CD4-positive, alpha-beta T cell treated with Interleukin-21 for 1 hour (primary cell): Measurements from ENCODE around the gene GPR146.
"Not testable (repeated sequence)": the region's sequence is repeated elsewhere in the genome, so short reads cannot be mapped to it uniquely, and the experiment has no call there.

Experiments used
- DNase-seq: peaks from one replicate; pipeline ENCODE4 v3.0.0-alpha.2; 2020

GPR146 gene

DNA sequence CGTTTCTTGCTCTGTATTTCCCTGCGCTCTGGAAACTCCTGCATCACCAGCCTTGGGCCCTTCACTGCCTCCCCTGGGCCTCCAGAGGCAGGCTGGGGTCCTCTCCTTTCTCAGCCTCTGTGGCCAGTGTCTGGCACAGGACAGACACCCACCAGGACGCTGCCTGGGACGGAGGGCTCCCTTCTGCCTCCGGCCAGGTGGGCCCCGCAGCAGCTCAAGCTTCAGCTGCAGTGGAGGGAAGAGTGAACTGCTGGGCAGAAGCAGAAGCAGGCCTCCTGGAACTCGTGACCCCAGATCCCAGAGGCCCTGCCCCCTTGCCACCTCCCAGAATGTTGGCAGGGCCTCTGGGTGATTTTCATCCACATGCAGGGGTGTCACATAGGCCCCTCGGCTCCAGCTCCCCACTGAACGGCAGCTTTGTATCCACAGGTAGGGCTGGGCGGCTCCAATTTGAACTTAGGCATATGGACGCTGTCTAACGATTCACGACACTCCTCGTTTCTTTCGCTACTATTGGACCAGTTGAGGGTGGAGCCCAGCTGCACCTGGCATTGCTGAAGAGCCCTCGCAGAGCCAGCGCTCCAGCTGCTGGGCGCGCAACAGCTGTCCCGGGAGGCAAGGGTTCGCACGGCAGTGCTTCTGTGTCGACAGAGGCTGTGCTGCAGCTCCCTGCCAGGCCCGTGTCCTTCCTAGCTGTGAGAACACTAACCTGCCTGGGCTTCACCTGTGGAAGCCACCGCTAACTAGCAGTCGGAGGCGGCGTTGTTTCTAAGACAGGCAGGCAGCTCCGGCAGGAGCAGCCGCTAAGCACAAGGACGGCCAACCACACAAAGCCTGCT is 18.4 kb upstream of the GPR146 start:
- no peak for DNase-seq

DNA sequence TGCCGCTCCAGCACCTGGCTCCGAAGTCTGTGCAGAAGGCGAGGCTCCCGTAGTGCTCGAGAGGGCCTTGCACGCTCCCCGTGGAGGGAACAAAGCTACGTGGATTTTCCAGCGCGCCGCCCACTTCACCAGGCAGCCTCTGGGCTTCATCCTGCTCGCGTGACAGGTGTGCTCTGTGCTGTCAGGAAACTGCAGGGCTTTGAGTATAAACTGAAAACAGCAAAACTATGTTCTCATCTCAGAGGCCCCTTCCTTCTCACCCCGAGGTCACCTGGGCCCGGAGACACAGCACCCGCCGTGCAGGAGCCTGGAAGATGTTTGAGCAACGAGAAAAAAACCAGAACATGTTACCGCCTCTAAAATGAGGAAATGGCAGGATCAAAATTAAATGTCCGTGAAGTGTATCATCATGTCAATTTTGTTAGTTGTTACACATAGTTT is 17.6 kb upstream of the GPR146 start:
- no peak for DNase-seq

DNA sequence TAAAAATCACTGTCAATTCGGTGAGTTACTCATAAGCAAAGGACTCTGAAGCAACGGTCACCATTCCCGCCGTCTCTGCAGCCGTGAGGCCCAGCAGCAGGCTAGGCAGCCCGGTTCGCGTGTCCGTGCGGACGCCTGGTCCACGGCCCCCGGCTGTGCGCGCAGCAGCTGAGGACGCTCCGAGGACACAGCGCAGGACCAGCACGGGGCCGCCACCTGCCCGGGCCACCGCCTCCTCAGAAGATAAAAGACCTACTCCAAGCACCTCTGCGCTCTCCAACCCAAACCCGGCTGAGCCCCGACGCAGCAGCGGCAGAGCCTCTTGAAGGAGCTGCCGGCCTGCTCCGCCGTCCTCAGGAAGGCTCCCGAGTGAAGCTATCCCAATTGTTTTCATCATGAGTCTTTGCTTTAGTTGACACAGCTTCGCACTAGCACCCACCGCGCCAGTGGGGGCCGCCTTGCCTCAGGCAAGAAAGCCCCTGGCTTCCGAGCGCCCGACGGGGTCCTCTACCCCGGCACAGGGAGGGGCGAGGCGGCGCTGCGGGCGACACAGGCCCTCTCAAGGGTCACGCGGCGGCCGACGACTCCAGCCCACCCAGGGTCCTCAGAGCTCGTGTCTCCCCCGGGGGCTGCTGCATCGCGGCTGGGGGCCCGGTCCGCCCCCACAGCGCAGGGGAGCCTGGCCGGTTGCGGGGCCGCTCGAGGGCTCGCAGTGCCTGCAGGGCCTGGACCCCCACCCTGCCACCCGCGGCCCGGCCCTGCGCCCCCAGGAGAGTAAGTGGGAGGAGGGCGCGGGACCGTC is 16.9 kb upstream of the GPR146 start:
- no peak for DNase-seq

DNA sequence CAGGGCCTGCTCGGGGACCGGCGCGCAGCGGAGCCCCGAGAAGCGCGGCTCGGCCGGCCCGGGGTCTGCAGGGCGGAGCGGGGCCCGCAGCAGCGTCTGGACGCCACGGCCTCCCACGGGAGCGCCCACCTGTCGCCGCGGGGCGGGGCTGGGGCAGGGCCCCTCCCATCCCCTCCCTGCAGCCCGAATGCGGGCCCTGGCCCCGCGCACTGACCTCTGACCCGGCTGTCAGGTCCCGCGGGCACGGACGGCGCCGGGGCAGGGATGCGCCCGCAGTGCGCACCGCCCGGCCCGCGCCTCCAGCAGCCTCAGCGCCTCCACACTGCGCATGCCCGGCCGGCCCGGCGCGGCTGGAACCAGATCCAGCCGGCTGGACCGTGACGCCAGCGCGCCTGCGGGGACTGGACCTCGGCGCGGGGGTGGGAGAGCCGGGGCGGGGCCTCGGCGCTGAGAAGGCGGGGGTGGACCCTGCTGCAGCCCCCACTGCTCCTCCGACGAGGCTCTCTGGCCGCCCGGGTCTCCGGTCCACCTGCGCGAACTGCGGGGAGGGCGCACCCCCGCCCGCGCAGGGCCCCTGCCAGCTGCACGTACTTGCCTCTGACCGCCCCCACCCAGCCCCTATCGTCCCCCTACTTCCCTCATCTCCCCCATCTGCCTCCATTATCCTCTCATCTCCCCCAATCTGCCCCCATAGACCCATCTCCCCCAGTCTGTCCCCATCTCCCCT is 16.1 kb upstream of the GPR146 start:
- DNase-seq: peak; percentile 85

DNA sequence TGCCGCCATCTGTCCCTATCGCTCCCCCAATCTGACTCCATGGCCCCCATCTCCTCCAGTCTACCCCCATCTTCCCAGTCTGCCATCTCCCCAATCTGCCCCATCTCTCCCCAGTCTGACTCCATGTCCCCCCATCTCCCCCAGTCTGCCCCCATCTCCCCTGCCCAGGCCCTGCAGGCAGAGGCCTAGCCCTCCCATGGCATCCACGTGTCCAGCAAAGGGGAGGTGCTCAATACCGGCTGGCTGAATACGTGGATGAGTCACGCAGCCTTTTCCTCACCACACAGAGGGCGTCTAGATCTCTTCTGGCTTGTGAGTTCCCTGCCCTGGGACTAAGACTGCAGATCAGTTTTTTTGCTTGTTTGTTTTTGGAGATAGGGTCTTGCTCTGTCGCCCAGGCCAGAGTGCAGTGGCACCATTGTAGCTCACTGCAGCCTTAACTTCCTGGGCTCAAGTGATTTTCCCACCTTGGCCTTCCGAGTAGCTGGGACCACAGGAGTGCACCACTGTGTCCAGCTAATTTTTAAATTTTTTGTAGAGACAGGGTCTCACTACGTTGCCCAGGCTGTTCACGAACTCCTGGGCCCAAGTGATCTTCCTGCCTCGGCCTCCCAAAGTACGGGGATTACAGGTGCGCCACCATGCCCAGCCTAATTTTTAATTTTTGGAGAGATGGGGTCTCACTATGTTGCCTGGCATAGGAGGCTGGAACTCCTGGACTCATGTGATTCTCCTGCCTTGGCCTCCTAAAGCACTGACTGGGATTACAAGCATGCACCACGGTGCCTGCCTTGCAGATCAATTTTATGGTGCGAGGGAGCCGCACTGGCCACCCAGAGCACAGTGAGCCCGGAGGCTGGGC is 15.3 kb upstream of the GPR146 start:
- DNase-seq: peak; percentile 69

DNA sequence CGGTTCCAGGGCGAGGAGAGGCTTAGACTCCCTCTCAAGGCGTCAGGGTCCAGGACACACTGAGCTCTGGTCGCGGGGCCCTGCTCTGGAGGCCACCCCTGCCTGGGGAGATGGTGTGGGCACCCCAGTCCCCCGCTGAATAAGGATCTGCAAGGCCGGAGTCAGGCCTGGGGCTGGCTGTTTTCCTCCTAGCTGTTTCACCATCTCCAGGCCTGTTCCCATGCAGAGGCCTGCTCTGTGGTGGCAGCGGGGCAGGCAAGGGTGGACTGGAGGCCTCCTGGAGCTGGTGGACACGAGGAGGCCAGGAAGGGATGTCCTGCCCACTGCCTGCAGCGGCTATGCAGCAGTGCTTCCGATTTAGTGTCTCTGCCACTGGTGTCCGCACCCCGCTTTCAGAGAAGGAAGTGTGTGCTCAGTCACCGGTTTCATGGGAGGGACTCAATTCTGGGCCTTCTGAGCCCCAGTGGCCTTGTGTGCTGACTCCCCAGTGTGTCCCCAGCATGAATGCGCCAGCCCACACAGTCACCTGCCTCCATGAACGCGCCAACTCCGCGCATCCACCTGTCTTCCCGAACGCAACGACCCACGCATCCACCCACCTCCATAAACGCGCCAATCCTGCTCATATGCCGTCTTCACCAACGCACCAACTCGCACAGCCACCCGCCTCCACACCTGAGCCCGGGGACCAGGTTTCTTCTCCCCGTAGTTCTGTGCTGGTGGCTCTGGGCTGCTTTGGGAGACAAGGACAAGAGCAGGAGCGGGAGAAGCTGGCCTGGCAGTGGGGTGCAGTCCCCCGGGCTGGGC is 14.5 kb upstream of the GPR146 start:
- no peak for DNase-seq

DNA sequence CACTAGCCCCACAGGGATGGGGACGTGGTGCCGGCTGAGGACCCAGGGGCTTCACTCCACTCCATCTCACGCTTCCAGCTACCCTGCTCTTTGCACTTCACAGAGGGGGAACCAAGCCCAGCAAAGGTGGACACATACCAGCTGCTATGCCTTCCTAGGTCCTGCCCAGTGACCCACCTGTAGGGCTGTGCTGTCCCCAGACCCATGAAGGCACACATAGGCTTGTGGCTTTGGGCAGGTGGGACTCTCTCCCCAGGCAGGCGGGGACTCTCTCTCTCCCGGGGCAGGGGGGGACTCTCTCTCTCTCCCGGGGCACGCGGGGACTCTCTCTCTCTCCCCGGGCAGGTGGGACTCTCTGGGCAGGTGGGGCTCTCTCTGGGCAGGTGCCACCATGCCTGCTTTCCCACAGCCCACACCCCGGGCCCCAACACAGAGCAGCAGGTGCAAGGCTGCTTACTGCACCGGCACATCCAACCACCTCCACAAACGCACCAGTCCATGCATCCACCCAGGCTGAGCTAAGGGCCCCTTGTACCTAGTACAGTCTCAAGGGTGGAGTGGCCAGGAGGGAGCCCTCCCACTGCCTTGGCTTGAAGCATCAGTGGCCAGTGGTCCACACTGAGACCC is 13.8 kb upstream of the GPR146 start:
- DNase-seq: no peak

DNA sequence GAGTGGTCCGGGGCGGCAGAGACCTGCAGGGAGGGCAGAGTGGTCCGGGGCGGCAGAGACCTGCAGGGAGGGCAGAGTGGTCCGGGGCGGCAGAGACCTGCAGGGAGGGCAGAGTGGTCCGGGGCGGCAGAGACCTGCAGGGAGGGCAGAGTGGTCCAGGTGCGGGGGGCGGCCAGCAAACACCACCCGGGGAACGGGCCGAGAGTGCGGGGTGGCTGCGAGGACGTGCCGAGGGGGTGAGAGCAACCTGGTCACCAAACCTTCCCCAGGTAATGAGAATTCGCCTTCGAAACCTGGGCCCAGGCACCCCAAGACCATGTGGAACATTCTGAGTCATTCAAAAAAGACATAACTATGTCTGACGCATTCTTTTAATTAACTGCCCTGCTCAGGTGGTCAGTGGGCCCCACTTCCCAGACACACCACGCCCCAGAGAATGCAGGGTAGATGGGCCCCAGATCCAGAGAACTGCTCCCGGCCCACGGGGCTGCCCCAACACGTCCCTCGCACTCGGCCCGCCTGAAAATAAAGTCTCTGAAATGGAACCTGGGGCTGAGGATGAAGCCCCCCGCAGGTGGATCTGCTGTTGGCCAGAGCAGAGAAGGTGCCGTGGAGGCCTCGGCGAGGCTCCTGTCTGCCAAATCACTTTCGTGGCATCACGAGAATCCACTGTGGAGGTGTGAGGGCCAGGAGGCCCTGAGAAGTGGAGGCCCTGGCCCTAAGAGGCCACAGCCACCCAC is 12.5 kb upstream of the GPR146 start:
- no peak for DNase-seq

DNA sequence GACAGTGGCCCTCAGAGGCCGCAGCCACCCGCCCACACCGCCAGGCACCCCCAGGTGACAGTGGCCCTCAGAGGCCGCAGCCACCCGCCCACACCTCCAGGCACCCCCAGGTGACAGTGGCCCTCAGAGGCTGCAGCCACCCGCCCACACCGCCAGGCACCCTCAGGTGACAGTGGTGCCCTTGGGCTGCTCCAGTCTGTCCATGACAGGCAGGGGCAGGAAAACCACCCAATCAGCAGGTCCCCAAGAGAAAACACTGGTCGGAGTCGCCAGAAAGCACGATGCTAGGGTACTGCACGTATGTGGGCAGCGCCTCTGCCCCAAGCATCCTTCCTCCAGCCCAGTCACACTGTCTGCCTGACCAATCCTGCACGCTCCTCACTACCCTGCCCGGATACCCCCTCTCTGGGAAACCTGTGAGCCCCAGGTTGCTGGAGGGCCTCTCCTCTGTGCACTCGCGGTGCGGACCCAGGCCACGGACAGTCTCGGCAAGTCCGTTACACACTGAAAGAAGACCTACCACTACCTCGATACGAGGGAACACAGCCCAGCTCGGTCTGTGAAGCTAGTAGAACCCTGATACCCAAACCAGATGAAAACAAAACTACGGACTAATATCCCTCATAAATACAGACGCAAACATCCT is 11.7 kb upstream of the GPR146 start:
- no peak for DNase-seq

DNA sequence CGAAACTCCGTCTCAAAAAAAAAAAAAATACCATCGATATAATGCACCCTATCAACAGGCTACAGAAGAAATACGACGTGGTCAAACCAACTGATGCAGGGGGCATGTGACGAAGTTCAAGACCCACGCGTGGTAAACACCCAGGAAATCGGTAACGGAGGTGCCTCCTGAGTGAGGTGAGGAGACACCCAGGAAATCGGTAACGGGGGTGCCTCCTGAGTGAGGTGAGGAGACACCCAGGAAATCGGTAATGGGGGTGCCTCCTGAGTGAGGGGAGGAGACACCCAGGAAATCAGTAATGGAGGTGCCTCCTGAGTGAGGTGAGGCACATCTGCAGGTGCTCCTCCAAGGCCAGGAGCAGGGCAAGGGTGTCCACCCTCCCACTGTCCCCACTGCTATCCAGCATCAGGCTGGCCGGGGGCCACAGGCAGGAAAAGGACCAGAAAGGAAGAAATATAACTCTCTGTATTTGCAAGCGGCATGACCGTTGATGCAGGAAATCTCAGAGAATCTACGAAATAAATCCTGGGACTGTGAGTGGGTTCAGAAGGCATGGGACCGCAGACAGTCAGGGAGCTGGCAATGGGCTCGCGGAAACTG is 10.7 kb upstream of the GPR146 start:
- peak; percentile 73 for DNase-seq

DNA sequence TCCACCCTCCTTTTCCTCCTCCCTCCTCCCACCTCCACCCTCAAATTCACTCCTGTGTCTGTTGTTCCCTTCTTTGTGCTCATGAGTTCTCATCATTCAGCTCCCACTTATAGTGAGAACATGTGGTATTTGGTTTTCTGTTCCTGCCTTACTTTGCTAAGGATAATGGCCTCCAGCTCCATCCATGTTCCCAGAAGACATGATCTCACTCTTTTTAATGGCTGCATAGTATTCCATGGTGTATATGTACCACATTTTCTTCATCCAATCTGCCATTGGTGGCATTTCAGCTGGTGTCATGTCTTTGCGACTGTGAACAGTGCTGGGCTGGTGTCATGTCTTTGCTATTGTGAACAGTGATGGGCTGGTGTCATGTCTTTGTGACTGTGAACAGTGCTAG is 9.6 kb upstream of the GPR146 start:
- DNase-seq: not testable (repeated sequence)

DNA sequence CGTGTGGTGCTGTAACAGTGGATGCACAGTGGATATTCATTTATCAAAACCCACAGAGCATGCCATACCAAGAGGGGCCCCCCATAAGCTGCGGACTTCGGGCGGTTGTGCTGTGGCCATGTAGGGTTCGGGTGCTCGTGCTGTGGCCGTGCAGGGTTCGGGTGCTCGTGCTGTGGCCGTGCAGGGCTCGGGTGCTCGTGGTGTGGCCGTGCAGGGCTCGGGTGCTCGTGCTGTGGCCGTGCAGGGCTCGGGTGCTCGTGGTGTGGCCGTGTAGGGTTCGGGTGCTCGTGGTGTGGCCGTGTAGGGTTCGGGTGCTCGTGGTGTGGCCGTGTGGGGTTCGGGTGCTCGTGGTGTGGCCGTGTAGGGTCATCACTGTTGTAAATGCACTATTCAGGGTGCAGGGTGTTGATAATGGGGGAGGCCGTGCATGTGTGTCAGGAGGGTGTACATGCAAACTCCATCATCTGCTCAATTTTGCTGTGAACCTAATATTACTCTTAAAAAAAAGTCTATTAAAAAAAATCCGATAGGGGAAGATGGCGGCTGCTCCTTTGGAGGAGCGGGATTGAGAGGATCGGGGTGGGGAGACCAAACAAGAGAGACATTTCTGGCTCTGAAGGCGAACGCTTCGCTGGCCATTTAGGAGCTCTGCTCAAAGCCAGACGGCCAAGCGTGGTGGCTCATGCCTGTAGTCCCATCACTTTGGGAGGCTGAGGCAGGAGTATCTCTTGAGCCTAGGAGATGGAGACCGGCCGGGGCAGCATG is 8.0 kb upstream of the GPR146 start:
- not testable (repeated sequence) for DNase-seq

DNA sequence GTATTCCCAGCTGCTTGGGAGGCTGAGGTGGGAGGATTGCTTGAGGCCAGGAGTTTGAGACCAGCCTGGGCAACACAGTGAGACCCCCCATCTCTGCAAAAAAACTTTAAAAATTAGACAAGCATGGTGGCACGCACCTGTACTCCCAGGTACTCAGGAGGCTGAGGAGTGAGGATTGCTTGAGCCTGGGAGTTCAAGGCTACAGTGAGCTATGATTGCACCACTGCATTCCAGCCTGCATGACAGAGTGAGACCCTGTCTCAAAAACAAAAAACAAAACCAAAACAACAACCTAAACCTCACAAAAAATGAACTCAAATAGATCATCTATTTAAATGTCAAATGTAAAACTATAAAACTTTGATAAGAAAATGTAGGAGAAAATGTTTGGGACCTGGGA is 4.1 kb upstream of the GPR146 start:
- not testable (repeated sequence) for DNase-seq

DNA sequence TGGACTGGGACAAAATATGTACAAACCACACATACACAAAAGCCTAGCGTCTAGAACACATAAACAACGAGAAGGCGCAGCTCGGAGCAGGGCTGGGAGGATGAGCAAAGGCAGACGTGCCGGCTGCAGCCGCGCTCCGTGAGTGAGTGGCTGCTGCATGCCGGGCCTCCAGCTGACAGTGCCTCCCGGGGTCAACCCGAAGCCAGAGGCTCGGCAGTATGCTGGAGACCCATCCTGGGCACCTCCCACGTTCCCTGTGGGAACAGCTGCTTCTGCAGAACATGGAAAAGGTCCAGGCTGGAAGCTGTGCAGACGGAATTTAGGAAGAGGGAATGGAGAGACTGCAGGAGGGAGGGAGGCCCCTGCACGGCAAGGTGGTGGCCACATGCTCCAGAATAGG is 3.6 kb upstream of the GPR146 start:
- DNase-seq: no peak

DNA sequence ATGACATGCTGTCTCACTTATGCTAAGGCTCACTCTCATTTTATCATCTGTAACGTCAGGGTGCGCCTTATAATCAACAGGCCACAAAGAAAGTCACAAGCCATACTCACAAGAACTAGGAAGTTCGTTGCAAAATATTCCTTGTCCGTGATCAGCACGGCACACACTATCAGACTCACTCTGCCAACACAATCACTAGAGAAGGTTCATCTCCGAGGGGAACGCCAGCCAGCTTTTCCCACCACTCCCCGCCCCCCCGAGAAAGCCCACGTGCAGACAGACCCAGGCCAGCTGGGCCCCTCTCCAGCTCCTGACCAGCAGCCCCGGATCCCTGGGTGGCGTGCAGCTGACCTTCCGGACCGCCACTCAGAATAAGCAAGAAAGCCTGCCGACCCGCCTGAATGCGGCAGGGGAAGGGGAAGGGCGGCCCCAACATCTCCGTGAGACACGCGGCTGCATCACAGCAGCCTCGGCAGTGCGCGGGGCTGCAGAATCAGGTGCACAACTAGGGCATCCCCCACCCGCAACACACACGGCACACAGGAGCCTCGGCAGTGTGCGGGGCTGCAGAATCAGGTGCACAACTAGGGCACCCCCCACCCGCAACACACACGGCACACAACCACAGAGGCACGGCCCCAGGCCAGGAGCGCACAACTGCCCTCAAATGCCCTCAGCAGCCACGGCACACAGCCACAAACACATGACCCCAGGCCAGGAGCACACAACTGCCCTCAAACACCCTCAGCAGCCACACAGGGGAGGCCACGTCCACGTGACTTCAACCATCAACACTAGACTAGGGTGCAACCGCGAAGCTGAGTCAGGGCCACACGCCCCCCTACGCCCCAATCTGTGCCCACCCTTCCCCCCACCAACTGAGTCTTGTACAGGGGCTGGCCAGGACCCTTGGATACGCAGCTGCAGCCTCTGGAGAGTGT is 2.5 kb upstream of the GPR146 start:
- DNase-seq: peak; percentile 33

DNA sequence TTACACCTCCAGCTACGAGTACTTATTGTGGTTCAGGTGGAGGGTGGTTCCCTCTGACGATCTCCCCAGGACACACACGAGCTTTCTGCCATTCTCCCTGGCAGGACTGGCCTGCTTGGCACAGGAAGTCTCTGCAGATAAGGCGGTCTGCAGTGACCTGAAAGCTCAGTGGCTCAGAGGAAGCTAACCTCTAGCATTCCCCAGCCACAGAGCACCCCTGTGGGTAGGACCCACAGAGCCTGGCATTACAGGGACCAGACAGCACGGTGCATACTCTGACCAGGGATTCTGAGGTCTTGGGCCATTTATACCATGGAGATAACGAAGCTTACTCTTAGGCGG is 1.9 kb upstream of the GPR146 start:
- DNase-seq: peak; percentile 14

DNA sequence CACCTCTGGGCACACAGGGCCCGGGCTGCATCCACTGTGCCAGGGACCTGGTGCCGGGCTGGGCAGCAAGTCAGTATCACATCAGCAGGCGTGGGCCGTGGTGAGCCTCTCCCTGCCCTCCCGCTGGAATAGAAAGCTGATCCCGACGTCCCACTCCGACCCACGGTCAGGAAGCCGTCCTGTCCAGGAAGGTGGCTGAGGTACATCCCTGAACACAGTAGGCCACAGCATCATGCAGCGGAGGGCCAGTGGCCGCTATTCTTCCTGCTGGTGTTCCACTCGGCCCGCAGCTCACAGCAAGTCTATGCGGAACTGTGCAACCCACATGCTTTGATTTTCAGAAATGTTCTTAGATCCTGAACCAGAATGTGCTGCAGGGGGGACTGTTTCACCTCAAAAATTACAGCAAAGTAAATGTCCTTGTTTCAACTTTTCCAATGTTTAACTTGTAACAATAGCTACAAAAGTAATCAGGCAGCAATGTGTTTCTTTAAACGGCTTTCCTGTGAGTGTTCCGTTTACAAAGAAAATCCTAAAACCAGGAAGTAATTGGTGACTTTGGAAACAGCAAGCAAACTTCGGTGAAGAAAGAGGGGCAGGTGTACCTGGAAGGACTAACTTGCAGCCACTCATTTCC is 676 bp upstream of the GPR146 start:
- DNase-seq: no peak
